Measurements from ENCODE around the gene SLC16A3.

Gene SLC16A3

GRCh38 chr17:82236142-82236971 is 7.5 kb downstream of the SLC16A3 start:
- peak; percentile 70 for DNase-seq (ENCODE audit: low spot score)

- no peak for DNase-seq (ENCODE audit: low spot score)
Observed at GRCh38 chr17:82237083-82237745, 8.4 kb downstream of the SLC16A3 start.

- no peak for DNase-seq (ENCODE audit: low spot score)
Observed at GRCh38 chr17:82237746-82238471, 9.1 kb downstream of the SLC16A3 start.

GRCh38 chr17:82238472-82239201 is 9.8 kb downstream of the SLC16A3 start:
- peak; percentile 80 for DNase-seq (ENCODE audit: low spot score)

- no peak for DNase-seq (ENCODE audit: low spot score)
Observed at GRCh38 chr17:82239401-82239925, 10.6 kb downstream of the SLC16A3 start.

GRCh38 chr17:82239926-82240505 is 11.2 kb downstream of the SLC16A3 start:
- DNase-seq (ENCODE audit: low spot score): no peak

GRCh38 chr17:82240506-82241182 is 11.8 kb downstream of the SLC16A3 start:
- no peak for DNase-seq (ENCODE audit: low spot score)

GRCh38 chr17:82241183-82241925 is 12.5 kb downstream of the SLC16A3 start:
- DNase-seq (ENCODE audit: low spot score): peak; percentile 22

- no peak for DNase-seq (ENCODE audit: low spot score)
Observed at GRCh38 chr17:82241926-82242697, 13.3 kb downstream of the SLC16A3 start.

- DNase-seq (ENCODE audit: low spot score): no peak
Observed at GRCh38 chr17:82242698-82242976, 13.8 kb downstream of the SLC16A3 start.

- DNase-seq (ENCODE audit: low spot score): no peak
Observed at GRCh38 chr17:82242977-82243647, 14.3 kb downstream of the SLC16A3 start.

GRCh38 chr17:82243648-82244412 is 15.0 kb downstream of the SLC16A3 start:
- no peak for DNase-seq (ENCODE audit: low spot score)

GRCh38 chr17:82244413-82245133 is 15.7 kb downstream of the SLC16A3 start:
- no peak for DNase-seq (ENCODE audit: low spot score)

- no peak for DNase-seq (ENCODE audit: low spot score)
Observed at GRCh38 chr17:82245134-82246039, 16.5 kb downstream of the SLC16A3 start.

- DNase-seq (ENCODE audit: low spot score): no peak
Observed at GRCh38 chr17:82246040-82246364, 17.2 kb downstream of the SLC16A3 start.

- DNase-seq (ENCODE audit: low spot score): no peak
Observed at GRCh38 chr17:82246365-82247181, 17.7 kb downstream of the SLC16A3 start.

Data from CD4-positive, alpha-beta T cell treated with Interleukin-15 for 4 hours (primary cell).